Pancreas (tissue), 10 donors: Measurements from ENCODE around the gene PRODH2. TPM values are rescaled to one million over a fixed set of nuclear protein-coding genes. Genes with fewer than 3 reads are reported as not detected.

Experiments
- ATAC-seq, 4 donors: fragments of 200-7000 bp; cut with Tn5 transposase; one replicate each; pipeline versions ENCODE4 v1.8.0 to v1.9.1; 2020; ENCODE audit warnings: mild to moderate bottlenecking in 4 of 4, moderate library complexity in 4 of 4
- DNase-seq, 6 donors: peaks; one replicate each; pipeline ENCODE4 v3.0.0-alpha.2; 2020
- FAIRE-seq: peaks from 2 replicates; lab custom pipeline; 2012; peaks lifted over from hg19 to GRCh38; lab: Jason Lieb, UNC
- H3K27ac ChIP-seq, 4 donors: fragments of 200-600 bp; sonication (generic); 1 replicate in 3 of 4; 2 replicates in 1 of 4; pipeline versions ENCODE4 v1.5.0 to v1.8.0; 2020
- H3K27me3 ChIP-seq, 4 donors: fragments of 200-600 bp; one replicate each; pipeline ENCODE4 v1.8.0; 2021
- H3K36me3 ChIP-seq, 3 donors: fragments of 200-600 bp; sonication (generic) in 1 of 3; one replicate each; pipeline versions ENCODE4 v1.5.0 to v1.8.0; 2020 to 2021
- H3K4me1 ChIP-seq, 3 donors: fragments of 200-600 bp; one replicate each; pipeline ENCODE4 v1.8.0; 2021
- H3K4me3 ChIP-seq, 4 donors: fragments of 200-600 bp; sonication (generic) in 2 of 4; one replicate each; pipeline versions ENCODE4 v1.5.0 to v1.8.0; 2020 to 2021
- H3K9me3 ChIP-seq, 4 donors: fragments of 200-600 bp; one replicate each; pipeline ENCODE4 v1.8.0; 2021
- CTCF ChIP-seq, 4 donors: fragments of 200-600 bp; sonication (generic) in 3 of 4; IDR thresholded peaks; one replicate each; pipeline versions ENCODE4 v1.5.0 to v1.8.0; 2021; ENCODE audit warnings: antibody characterized with exemption in 4 of 4
- WGBS, 2 donors: extraction: QIAGEN DNeasy Blood & Tissue Kit; methylation state at CpG; one replicate each; pipeline ENCODE4 v1.1.7; 2013; 5-methylcytosine and 5-hydroxymethylcytosine counted together
- intact Hi-C, 3 donors: fragments of 100-400 bp; cut with DNase I; formaldehyde crosslinking; loops; one replicate each; pipeline versions ENCODE4 v1.11.1 to v1.14.2; 2022
- polyA plus RNA-seq, 2 donors: library from polyadenylated mRNA; stranded (reverse); fragments of 200-250 nt; gene quantifications; one replicate each; pipeline ENCODE4 v1.2.3, GENCODE V29; 2013
- total RNA-seq, 6 donors: library from RNA; stranded (reverse); fragmentation: NEBNext Ultra II Directional in 4 of 6; extraction: Animal tissue kit (Norgen Biotek cat#: 25700) in 4 of 6; gene quantifications; one replicate each; pipeline versions ENCODE4 v1.2.1 to v1.2.4, GENCODE V29; 2021 to 2023
- donor health status: healthy with polysubstance abuse.
- donor health status: DM: no; HTN: no; CAD: no; lungs with moderate emphysema.
- donor health status: DM: no; HTN: no; CAD: no.
- donor health status: control.
- donor health status: control.
- donor health status: Bipolar disorder and iron deficiency.
- donor health status: DM: yes; HTN: yes; CAD: no.
- donor health status: DM: no; HTN: no; CAD: no.
- donor health status: DM: no; HTN: no; CAD: no.
- donor health status: DM: yes; HTN: yes; CAD: no.

PRODH2 gene
- total and polyA plus RNA-seq, 8 donors = 0.95 to 21.5 (median 4.2) TPM

- FAIRE-seq (peak; percentile 96), ATAC-seq (peak; percentile 94 to 96 (median 96)), DNase-seq (peak; percentile 96 to 99 (median 99))
- intact Hi-C loops = no loop called here
- WGBS, 2 donors = 0% methylated on average over 53 of the region's 53 CpGs
- Histone ChIP-seq H3K27me3 (no peaks in the 10 kb centered on the region), H3K36me3 (peaks cover 0 to 3% (median 0%) of the 10 kb centered on the region in 3 donors), H3K4me1 (peaks cover 0 to 17% (median 8%) of the 10 kb centered on the region in 3 donors), H3K9me3 (no peaks in the 10 kb centered on the region), H3K27ac (peak within 1 kb of the TSS; percentile 85 to 89 (median 86)), H3K4me3 (peak within 1 kb of the TSS; percentile 68 to 93 (median 80))
- TF ChIP-seq CTCF (IDR thresholded peaks at IDR 0.05) = no peak
Observed at GRCh38 chr19:35757749-35758608, 54.7 kb downstream of the PRODH2 start, which contains the start of gene PROSER3. Gene PROSER3 (plus strand): TSS chr19:35758176. CDS start chr19:35758216, 40 bp downstream.

GRCh38 chr19:35757231-35757748, 55.4 kb downstream of the PRODH2 start:
- H3K4me3 ChIP-seq = peak overlapping the region; percentile 23 to 93 (median 80)
- peak in 4 of 6 donors; percentile 62 to 73 (median 73) for DNase-seq
- peak overlapping the region; percentile 85 to 89 (median 86) for H3K27ac ChIP-seq
- peak; percentile 13 to 28 (median 19) for ATAC-seq
- intact Hi-C loops = no loop called here
- no peak for FAIRE-seq
- H3K36me3 ChIP-seq = peaks cover 0 to 4% (median 0%) of the 10 kb centered on the region in 3 donors
- H3K27me3 ChIP-seq = no peaks in the 10 kb centered on the region
- H3K9me3 ChIP-seq = no peaks in the 10 kb centered on the region
- peaks cover 0 to 17% (median 8%) of the 10 kb centered on the region in 3 donors for H3K4me1 ChIP-seq
- TF ChIP-seq CTCF (IDR thresholded peaks at IDR 0.05) = no peak
- 7 to 13% methylated on average over 18 to 19 of the region's 19 CpGs for WGBS, 2 donors

DNA sequence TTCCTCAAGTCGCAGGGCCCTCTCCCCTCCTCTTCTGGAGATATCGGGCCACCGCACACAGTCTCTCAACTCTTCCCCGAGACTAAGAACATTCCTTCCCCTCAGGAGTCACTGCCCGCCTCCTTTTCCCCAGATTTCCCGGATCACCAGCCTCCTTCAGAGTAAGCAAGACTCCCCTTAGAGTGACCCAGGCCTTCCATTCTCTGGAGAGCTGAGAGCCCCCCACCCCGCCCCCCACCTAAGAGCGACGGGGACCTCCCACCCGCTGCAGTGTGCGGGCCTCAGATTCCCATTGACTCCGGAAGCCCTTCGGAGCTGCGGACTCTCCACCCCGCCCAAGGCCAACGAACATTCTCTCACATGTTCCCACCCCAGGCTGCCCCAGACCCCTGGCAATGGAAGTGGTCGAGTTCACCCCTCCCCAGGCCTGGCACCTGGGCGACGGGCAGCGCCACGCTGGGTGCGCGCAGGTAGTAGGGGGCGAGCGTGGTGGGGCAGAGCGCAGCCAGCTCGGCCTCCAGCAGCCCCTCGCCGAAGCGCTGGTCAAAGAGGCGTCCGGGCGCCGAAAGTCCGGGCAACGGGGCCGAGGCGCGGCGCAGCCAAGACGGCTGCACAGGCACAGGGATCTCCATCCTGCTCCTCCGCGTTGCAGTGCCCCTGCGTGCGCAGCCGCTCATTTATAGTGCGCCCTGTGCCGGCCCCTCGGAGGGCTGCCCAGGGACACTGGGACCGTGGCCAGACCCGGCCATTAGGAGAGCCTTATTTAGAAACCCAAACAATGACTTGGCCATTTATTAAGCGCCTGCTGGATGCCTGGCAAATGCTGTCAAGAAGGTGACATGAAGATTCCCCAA, 56.0 kb downstream of the PRODH2 start, which contains the start of gene HSPB6:
HSPB6 (minus strand) TSS at position 653 of the 854 bp plus-strand sequence; CDS start at position 632, 21 bp downstream.
- FAIRE-seq = no peak
- intact Hi-C loops = no loop called here
- peak within 1 kb of the TSS; percentile 68 to 93 (median 80) for H3K4me3 ChIP-seq
- DNase-seq = peak in 1 of 6 donors; percentile 53
- TF ChIP-seq CTCF (IDR thresholded peaks at IDR 0.05) = no peak
- no peaks in the 10 kb centered on the region for H3K9me3 ChIP-seq
- no peak for ATAC-seq
- peak within 1 kb of the TSS; percentile 85 to 89 (median 86) for H3K27ac ChIP-seq
- no peaks in the 10 kb centered on the region for H3K27me3 ChIP-seq
- H3K4me1 ChIP-seq = peaks cover 0 to 17% (median 8%) of the 10 kb centered on the region in 3 donors
- peaks cover 0 to 4% (median 0%) of the 10 kb centered on the region in 3 donors for H3K36me3 ChIP-seq
- WGBS, 2 donors = 19 to 23% methylated on average over 45 to 52 of the region's 52 CpGs

DNA sequence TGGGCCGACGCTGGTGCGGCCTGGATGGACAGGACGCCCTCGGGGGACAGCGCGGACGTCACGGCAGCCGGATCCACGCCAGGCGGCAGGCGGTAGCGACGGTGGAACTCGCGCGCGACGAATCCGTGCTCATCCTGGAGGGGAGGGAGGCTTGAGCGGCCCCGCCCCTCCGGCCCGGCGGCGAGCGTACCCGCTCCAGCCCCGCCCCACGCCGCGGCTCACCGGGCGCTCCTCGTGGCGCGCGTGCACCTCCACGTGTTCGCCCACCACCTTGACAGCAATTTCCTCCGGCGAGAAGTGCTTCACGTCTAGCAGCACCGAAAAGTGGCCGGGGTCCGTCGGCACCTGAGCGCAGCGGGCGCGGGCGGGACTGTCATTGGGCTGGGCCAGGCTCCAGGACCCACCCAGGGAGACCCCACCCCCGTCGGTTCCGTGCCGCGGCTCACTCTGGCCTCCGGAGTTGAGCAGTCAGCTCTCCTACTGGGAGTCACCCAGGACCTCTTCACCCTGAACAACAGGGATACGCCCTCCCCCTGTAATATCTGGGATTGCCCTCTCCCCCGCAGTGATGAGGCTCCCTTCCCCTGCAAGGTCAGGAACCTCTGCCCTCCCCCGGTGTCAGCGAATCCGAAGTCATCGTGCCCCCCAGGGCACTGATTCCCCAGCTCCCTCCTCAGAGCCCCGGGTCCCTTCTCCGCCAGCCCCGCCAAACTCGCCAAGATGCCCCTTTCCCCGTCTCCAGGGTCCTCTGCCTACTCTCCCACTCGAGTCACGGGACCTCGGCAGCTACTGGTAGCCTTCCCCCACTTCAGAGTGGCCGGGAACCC, 56.9 kb downstream of the PRODH2 start:
- H3K27ac ChIP-seq = peak overlapping the region in 3 of 4 donors; percentile 25 to 87 (median 85)
- no peaks in the 10 kb centered on the region for H3K9me3 ChIP-seq
- no peak for TF ChIP-seq CTCF (IDR thresholded peaks at IDR 0.05)
- DNase-seq (peak in 3 of 6 donors; percentile 51 to 83 (median 64)), FAIRE-seq (no peak), ATAC-seq (no peak)
- 74 to 76% methylated on average over 53 to 74 of the region's 74 CpGs for WGBS, 2 donors
- H3K4me1 ChIP-seq = peaks cover 0 to 17% (median 8%) of the 10 kb centered on the region in 3 donors
- H3K4me3 ChIP-seq = peak overlapping the region in 2 of 4 donors; percentile 70 to 91
- intact Hi-C loops = no loop called here
- no peaks in the 10 kb centered on the region for H3K27me3 ChIP-seq
- H3K36me3 ChIP-seq = peaks cover 0 to 4% (median 0%) of the 10 kb centered on the region in 3 donors
